ENCODE measurements around the gene CSNK2A2.

Gene CSNK2A2

GRCh38 chr16:58137581-58137980, 60.3 kb downstream of the CSNK2A2 start:
- DNase-seq = no peak

- DNase-seq = peak; percentile 100
These were observed 68.6 kb downstream of the CSNK2A2 start, which contains the start of gene CFAP20 for GRCh38 chr16:58129097-58129936. Gene CFAP20, minus strand, starts transcription at chr16:58129381. Its CDS starts 266 bp downstream, at chr16:58129115.

- no peak for DNase-seq
These were observed 69.2 kb downstream of the CSNK2A2 start for GRCh38 chr16:58128711-58129096.

- no peak for DNase-seq
These were observed 69.7 kb downstream of the CSNK2A2 start for GRCh38 chr16:58128181-58128631.

GRCh38 chr16:58127634-58128033, 70.3 kb downstream of the CSNK2A2 start:
- no peak for DNase-seq

- peak; percentile 30 for DNase-seq
These were observed 70.8 kb downstream of the CSNK2A2 start for GRCh38 chr16:58127033-58127556.

- no peak for DNase-seq
These were observed 71.4 kb downstream of the CSNK2A2 start for GRCh38 chr16:58126451-58126961.

- no peak for DNase-seq
These were observed 72.0 kb downstream of the CSNK2A2 start for GRCh38 chr16:58125781-58126335.

GRCh38 chr16:58125041-58125440, 72.9 kb downstream of the CSNK2A2 start:
- no peak for DNase-seq

- no peak for DNase-seq
These were observed 73.3 kb downstream of the CSNK2A2 start for GRCh38 chr16:58124601-58124915.

- no peak for DNase-seq
These were observed 73.9 kb downstream of the CSNK2A2 start for GRCh38 chr16:58123896-58124600.

- no peak for DNase-seq
These were observed 76.8 kb downstream of the CSNK2A2 start for GRCh38 chr16:58121132-58121531.

GRCh38 chr16:58120234-58120633, 77.7 kb downstream of the CSNK2A2 start:
- DNase-seq = no peak

GRCh38 chr16:58119509-58119845, 78.4 kb downstream of the CSNK2A2 start:
- no peak for DNase-seq

GRCh38 chr16:58118801-58119508, 79.0 kb downstream of the CSNK2A2 start:
- no peak for DNase-seq

GRCh38 chr16:58116529-58116928, 81.4 kb downstream of the CSNK2A2 start:
- DNase-seq = no peak

GRCh38 chr16:58116081-58116480, 81.8 kb downstream of the CSNK2A2 start:
- no peak for DNase-seq

- no peak for DNase-seq
These were observed 82.8 kb downstream of the CSNK2A2 start for GRCh38 chr16:58114827-58115825.

GRCh38 chr16:58111302-58111627, 86.6 kb downstream of the CSNK2A2 start:
- no peak for DNase-seq

GRCh38 chr16:58110571-58111301, 87.2 kb downstream of the CSNK2A2 start:
- peak; percentile 70 for DNase-seq

GRCh38 chr16:58109881-58110280, 88.0 kb downstream of the CSNK2A2 start:
- no peak for DNase-seq
